ENCODE data around the gene BLACAT1.
"Not testable (repeated sequence)": the region's sequence is repeated elsewhere in the genome, so short reads cannot be mapped to it uniquely, and the experiment has no call there.

BLACAT1 gene

GRCh38 chr1:205492201-205492667, 36.4 kb upstream of the BLACAT1 start:
- H3K27ac ChIP-seq, result no peak overlapping the region
- no peak for TF ChIP-seq ZFX (IDR thresholded peaks at IDR 0.05; ENCODE audit: borderline replicate concordance)
- TF ChIP-seq, protein P1, sequence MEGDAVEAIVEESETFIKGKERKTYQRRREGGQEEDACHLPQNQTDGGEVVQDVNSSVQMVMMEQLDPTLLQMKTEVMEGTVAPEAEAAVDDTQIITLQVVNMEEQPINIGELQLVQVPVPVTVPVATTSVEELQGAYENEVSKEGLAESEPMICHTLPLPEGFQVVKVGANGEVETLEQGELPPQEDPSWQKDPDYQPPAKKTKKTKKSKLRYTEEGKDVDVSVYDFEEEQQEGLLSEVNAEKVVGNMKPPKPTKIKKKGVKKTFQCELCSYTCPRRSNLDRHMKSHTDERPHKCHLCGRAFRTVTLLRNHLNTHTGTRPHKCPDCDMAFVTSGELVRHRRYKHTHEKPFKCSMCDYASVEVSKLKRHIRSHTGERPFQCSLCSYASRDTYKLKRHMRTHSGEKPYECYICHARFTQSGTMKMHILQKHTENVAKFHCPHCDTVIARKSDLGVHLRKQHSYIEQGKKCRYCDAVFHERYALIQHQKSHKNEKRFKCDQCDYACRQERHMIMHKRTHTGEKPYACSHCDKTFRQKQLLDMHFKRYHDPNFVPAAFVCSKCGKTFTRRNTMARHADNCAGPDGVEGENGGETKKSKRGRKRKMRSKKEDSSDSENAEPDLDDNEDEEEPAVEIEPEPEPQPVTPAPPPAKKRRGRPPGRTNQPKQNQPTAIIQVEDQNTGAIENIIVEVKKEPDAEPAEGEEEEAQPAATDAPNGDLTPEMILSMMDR (IDR thresholded peaks at IDR 0.05), result no peak

DNA sequence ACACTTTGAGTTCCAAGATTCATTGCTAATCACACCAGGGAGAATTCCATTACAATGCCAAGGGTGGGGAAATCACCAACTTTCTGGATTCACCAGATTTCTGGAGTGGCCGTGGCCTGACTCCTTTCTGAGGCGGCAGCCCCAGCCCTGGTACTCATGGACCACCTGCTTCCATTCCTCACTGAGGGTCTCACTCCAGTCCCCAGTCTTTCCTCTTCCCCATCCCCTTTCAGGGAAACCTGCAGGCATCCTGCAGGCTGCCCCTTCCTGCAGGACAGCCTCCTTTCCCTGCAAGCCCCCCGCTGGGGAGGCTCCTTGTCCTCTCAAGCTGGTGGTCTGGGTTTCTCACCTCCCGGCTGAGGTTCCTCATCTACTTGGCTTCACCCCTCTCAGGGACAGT, 35.9 kb upstream of the BLACAT1 start:
- H3K27ac ChIP-seq, result no peak overlapping the region
- TF ChIP-seq, protein P1 (IDR thresholded peaks at IDR 0.05), result no peak
- no peak for TF ChIP-seq ZFX (IDR thresholded peaks at IDR 0.05; ENCODE audit: borderline replicate concordance)

DNA sequence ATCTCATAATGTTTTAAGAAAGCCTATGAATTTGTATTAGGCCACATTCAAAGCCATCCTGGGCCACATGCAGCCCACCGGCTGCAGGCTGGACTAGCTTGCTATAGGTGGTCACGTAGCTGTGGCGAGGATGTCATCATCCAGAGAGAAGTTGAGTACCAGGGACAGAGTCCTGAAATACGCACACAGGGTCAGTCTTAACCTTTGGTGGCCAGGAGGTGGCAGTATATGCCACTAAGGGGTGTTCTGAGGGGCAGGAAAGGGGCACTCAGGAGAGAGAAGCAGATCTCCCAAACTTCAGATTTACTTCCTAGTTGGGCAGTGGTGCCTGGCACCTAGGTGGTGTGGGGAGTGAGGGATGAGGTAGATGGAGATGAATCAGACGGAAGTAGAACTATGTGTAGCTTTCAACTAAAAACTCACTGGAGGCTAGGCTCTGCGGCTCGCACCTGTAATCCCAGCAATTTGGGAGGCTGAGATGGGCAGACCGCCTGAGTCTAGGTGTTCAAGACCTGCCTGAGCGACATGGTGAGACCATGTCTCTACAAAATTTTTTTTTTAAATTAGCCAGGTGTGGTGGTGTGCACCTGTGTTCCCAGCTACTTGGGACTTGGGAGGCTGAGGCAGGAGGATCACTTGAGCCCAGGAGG, 32.4 kb upstream of the BLACAT1 start:
- no peak for TF ChIP-seq ZFX (IDR thresholded peaks at IDR 0.05; ENCODE audit: borderline replicate concordance)
- TF ChIP-seq, protein P1 (IDR thresholded peaks at IDR 0.05), result peak; percentile 95
- H3K27ac ChIP-seq, result no peak overlapping the region

DNA sequence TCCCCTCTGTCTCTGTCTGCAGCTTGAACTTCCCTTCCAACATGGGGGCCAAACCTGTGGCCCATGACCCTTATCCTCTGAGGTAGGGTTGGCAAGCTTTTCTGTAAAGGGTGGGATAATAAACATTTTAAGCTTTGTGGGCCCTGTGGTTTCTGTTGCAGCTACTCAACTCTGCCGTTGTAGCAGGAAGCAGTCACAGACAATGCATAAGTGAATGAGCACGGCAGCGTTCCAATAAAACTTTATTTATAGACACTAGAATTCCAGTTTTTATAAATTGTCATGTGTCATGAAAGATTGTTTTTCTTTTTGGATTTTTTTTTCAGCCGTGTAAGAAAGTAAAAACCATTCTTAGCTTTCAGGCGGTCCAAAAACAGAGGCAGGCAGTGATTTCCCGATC, 30.4 kb upstream of the BLACAT1 start:
- no peak overlapping the region for H3K27ac ChIP-seq
- TF ChIP-seq, protein P1 (IDR thresholded peaks at IDR 0.05), result no peak
- no peak for TF ChIP-seq ZFX (IDR thresholded peaks at IDR 0.05; ENCODE audit: borderline replicate concordance)

GRCh38 chr1:205484985-205485967, 29.4 kb upstream of the BLACAT1 start:
- no peak overlapping the region for H3K27ac ChIP-seq
- TF ChIP-seq, protein P1 (IDR thresholded peaks at IDR 0.05), result peak; percentile 100
- TF ChIP-seq ZFX (IDR thresholded peaks at IDR 0.05; ENCODE audit: borderline replicate concordance), result no peak

- no peak overlapping the region for H3K27ac ChIP-seq
- no peak for TF ChIP-seq ZFX (IDR thresholded peaks at IDR 0.05; ENCODE audit: borderline replicate concordance)
- TF ChIP-seq, protein P1 (IDR thresholded peaks at IDR 0.05), result no peak
Observed at GRCh38 chr1:205483372-205483771, 27.5 kb upstream of the BLACAT1 start.

- not testable (repeated sequence) for H3K27ac ChIP-seq
Observed at GRCh38 chr1:205482587-205482986, 26.7 kb upstream of the BLACAT1 start.

Data from 22Rv1 (cell line).